NCI-H526 treated with DMSO at 0.1 percent for 48 hours (cell line): Measurements from ENCODE around the gene SEMA6A.
A peak's percentile ranks its signal among the peaks of the same experiment; 100 is the strongest.

Experiments
- DNase-seq: peaks from one replicate; lab custom pipeline; 2025; lab: John Stamatoyannopoulos, UW

The SEMA6A gene

DNA sequence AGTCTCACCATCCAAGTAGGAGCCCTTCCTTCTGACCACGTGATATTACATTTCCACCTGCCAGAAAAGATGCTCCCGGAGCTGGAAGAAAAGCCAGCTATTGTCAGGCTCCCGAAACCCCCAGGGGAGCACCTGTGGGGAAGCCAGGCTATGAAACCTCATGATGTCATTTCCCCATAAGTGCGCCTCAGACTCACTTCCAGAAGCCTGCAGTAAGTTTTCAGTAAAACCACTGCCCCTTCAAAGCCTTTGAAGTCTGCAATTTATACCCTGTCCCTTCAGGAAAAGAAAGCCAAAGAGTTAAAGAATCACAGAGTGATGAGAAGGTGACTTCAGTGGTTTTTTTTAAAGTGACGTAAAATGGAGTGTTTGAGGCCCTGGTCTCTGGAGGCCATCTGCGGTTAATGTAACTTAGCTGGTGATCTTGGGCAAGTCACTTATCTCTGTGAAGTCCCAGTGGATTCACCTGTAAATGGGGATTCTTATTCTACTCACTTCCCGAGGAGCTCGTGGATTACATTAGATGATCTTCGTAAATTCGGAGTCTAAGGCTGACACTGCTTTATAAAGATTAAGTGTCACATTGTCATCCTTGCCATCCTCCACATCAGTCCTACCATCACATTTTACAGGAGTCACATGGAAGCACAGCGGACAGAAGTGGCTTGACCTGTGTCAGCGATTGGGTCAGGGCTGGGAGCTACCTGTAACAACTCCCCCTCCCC, 2.6 kb upstream of the SEMA6A start:
- no peak for DNase-seq

DNA sequence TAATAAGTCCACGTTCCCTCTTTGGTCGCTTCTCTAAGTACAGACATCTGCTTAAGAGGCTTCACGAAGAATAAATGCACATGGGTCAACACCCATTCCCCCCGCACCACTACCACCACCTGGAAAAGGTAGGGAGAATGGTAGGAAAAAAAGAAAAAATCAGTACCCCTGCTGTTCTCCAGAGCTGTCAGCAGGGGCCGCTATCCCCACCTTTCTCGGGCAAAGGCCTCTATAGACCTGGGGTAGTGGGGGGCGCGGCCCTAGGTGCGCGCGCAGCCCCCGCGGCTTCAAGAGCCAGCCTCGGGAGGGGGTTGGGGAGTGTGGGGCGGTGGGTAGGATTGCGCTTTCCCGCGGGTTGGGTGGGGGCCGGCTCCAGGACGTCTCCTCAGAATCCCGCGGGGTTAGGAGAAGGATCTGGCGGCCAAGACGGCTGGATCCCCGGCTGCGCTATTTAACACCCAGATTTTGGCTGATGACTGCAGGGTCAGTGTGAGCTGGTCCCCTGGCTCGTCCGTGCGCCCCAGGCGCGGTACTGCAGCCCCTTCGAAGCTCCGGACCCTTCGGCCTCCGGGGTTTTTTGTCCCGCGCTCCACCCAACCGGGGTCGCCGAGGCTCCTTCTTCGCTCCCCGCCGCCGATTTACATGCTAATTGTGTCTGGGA, 1.6 kb upstream of the SEMA6A start:
- DNase-seq = peak; percentile 8

GRCh38 chr5:116575326-116576052, 866 bp upstream of the SEMA6A start:
- DNase-seq = peak; percentile 5

GRCh38 chr5:116573702-116574366, 789 bp downstream of the SEMA6A start:
- DNase-seq = no peak

- DNase-seq = no peak
These were observed 1.3 kb downstream of the SEMA6A start for GRCh38 chr5:116573279-116573701.

GRCh38 chr5:116572350-116573278, 2.0 kb downstream of the SEMA6A start:
- peak; percentile 32 for DNase-seq

DNA sequence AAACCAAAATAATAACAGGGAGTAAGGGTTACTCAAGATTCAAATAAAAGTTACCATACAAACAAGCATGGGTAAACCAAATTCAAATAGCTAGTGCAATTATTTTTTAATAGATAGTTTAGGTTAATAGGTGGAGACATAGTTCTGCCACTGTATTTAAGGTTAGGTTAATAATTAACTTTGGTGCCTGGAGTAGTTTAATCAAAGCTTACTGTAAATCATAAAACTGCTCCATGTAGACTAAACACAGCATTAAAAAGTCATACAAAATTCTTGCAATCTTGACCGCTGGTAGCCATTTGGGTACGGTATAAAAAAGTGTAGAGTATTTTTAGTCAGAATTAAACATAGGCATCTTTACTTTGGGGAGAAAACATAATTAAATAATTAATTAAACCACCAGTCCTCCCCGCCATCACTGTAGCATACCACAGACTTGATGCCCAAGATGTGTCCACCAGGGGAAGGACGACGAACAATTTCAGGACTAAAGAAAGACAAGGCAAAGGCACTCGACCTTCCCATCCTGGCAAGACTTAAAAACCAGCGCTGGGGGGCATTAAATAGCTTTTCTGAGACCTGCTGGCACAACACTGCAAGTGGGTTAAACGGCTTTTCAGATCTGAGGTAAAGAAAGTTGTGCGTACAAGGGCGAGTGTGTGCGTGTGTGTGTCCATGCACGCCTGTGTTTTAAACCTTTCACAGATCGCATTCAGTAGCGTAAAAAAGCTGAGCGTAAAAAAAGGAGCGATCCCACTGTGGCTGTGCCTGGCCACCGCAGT, 2.9 kb downstream of the SEMA6A start:
- DNase-seq = peak; percentile 46

GRCh38 chr5:116569999-116570398, 4.6 kb downstream of the SEMA6A start:
- no peak for DNase-seq

DNA sequence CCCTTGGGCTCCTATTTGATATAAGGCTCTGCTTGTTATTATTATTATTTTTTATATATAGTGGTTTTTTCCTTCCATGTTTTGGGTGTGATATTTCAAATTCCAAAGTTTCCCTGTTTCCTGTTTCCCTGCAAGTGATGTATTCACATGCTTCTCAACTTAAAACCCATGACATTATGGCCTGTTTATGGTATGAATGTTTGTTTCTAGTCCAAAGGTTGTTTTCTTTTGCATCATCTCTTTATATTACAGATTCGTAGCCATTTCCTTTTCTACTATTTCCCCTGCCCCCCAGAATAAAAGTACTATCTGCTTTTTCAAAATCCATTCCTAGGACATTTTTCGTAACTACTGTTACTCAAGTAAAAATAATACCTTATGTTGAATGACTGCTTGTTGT, 7.5 kb downstream of the SEMA6A start:
- no peak for DNase-seq

DNA sequence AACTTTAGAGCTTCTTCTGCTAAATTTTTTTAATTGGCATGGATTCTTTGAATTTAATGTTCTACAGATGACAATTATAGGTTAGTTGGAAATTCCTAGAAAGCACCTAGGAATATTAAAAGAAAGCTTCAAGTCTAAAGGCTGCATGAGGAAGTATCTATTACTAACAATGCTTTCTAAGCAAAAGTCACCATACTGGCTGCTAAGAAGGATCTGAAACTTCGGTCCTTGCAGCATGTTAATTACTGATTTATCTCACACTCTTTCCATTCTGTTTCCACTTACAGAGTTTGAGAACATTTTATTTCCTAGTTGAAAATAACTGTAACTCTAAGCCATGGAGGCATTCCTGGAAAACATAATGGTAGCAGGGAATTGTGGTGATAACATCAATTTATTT, 8.4 kb downstream of the SEMA6A start:
- no peak for DNase-seq

- DNase-seq = no peak
These were observed 9.7 kb downstream of the SEMA6A start for GRCh38 chr5:116564756-116565490.

DNA sequence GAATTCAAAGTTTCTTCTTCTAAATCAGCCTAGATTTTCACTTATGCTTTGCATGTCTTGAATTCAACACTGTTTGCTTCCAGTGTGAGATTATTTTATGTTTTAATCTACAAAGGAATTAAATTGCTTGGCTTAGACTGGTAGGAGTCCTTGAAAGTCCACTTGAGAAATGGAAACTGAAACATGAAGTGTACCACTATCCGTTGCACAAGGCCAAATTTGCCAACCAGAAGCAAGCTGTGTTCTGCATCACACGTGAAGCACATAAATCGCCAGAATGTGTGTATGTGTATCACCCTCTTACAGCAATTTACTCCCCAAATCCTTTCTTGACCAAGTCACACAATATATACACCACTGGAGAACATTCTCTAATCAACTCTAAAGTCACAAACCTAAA, 10.3 kb downstream of the SEMA6A start:
- DNase-seq = no peak

DNA sequence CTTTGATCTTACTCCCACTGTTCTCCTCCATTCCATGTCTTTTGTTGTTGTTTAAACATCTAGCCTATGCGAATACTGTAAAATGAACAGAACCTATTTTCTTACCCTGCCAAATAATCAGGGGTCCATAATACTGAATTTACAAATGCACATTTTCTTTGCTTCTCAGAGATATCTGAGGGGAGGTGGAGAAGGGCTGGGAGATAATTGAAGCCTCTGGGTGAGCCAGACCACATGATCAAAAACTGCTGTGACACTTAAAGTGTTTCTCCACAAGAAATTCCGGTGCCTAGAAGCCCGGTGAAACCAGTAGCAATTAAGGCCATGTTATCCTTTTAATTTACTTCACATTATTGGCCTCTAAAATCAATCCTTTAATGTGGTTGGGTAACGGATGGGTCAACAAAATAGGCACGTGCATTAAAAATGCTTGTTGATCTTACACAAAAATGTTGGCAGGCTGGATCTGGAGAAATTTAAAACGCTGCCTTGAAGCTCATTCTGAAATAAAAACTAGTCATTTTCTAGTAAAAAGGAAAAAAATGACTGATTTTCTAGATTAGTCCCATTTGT, 10.8 kb downstream of the SEMA6A start:
- no peak for DNase-seq

DNA sequence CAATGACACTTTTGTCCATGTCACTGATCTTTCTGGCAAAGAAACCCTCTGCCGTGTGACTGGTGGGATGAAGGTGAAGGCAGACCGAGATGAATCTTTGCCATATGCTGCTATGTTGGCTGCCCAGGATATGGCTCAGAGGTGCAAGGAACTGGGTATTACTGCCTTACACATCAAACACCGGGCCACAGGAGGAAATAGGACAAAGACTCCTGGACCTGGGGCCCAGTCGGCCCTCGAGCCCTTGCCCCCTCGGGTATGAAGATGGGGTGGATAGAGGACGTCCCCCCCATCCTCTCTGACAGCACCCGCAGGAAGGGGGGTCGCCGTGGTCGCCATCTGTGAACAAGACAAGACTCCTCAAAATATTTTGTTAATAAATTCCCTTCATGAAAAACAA, 12.0 kb downstream of the SEMA6A start:
- no peak for DNase-seq

DNA sequence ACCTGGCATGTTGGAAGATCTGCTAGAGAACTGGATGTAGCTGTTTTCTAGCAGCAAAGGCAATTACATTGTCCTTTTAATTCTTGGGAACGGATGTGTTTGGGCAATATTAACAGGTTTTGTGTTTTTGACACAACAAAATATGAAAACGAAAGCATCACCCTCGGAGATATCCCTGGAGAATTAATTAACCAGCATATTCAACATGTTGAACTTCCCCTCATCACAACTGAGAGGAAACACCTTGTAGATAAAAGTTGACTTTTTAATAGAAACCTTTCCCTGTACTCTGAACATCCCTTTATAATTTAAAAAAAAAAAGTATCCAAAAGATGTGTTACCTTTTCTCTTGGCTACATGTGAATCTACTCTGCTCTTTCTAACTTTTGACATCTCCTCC, 13.0 kb downstream of the SEMA6A start:
- DNase-seq = no peak

DNA sequence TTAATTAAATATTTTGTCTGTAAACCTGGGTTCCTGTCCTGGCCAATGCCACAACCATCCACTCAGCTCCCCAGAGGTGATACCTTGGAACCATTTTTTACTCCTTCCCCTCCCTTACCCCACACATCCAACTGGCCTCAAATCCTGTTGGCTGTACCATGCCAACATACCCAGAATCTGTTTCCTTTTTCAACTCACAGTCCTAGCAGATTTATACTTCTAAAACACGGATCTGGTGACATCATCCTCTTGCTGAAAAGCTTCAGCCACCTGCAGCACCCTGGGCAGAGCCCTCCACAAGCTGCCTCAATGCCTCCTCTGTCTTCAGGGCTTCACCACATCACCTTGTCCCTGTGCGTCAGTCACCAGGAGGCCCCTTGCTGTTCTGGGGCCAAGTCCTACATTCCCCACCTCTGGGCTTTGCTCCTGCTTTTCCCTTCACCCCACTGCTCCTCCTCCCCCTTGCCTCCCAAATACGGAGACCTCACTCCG, 14.9 kb downstream of the SEMA6A start:
- no peak for DNase-seq

- DNase-seq = no peak
These were observed 15.4 kb downstream of the SEMA6A start for GRCh38 chr5:116559239-116559638.

DNA sequence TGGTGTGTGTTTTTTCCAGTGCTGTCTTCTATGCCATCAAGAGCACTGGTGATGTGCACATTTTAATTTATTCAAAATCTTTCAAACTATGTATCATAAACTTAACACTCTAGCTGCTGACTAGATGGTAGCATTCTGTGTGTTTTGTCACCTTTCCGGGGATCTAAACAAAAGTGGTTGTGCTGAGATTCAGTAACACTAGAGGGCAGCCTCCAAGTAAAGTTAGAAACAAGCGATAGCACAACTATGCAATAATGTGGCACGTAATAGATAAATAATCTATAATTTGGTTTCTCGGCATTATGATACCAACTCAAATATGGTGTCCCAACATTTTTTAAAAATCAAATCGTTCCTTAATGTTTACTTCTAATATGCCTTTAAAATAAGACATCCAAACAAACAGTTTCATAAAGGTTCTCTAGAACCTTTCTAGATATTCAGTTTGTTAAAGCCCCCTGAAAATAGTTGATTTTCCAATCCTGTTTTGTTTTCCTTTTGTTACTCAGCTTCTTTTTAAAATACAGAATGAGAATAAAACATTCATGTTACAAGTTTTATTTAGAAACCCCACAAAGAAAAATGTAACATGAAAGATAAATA, 16.9 kb downstream of the SEMA6A start:
- DNase-seq = no peak

- DNase-seq = no peak
These were observed 19.9 kb downstream of the SEMA6A start for GRCh38 chr5:116554764-116555163.
